NOMO-1 treated with DMSO at 0.1 percent for 48 hours (cell line): ENCODE data around the gene ADPGK.
"Not testable (repeated sequence)": the region's sequence is repeated elsewhere in the genome, so short reads cannot be mapped to it uniquely, and the experiment has no call there.

Experiments
- DNase-seq: peaks from one replicate; lab custom pipeline; 2025; ENCODE audit not compliant: unreplicated experiment; lab: John Stamatoyannopoulos, UW

Gene ADPGK

DNA sequence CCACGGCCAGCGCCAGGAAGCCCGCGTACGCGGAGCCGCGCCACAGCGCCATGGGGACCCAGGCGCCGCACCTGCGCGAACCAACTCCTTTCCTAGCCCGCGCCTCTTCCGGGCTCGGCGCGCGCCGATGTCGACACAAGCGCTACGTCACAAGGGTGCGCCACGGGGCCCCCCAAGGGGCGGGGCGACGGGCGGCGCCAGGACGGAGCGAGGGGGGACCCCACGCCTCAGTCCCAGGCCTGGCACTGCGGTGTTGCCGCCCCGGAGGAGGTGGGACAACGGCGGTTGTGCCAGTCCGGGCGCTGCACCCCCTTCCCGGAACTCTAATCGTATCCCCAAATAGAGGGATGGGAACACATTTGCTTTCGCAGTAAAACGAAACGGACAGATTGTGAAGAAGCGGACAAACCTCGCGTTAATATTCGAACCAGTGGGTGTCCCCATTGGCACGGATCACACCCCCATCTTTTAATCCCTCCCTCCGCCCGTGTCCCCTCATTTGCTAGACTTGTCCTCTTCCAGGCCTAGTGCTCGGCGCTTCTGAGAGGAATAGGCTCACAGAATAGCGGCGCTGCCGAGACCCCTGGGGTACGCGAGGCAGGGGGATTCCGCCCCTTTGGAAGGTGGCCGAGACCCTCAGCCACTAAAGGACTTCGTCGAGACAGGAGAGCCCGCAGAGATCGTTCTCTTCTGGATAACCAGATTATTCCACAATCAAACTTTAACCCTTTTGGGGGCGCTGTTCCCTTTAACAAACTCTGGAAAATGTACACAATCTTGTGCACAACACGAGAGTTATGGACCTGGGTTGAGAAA is at the start of gene ADPGK:
ADPGK (minus strand) TSS at position 119 of the 816 bp plus-strand sequence; CDS start at position 52, 67 bp downstream.
- peak; percentile 89 for DNase-seq

- DNase-seq = no peak
These were observed 43.7 kb upstream of the ADPGK start for GRCh38 chr15:72827226-72827625.

DNA sequence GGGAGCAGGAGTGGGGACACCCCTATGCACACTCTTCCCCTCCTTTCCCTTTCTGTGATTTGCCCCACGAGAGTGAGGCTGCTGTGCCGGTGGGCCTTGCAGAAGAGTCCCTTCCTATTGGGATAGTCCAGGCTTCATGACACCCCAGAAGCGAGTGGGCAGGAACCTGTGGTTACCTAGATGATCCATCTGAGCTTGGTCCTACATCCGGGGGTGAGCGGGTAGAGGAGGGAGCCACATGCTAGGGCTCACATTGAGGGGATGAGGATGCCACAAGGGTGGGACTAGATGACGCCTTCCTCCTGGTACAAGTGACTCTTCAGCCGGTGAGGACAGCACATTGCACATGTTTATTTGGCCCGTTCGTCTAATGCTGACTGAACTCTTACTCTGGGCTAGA is 43.1 kb upstream of the ADPGK start:
- DNase-seq = no peak

GRCh38 chr15:72825829-72826228 is 42.3 kb upstream of the ADPGK start:
- no peak for DNase-seq

DNA sequence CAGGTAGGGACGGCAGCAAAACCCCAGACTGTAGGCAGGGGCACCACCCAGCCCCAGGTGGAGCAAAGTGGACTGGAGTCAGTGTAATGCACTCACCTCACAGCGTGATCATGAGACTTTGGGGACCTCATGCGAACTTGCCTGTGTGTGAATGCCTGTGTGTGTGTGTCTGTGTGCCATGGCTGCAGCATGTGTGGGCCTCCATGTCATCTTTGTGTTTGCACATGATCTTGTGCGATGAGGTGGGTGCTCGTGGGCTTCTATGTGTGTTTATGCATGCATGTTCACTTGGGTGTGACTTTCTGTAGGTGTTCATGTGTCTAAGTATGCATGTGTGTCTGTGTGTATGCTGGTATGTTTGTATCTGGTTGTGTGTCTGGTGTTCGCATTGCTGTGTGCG is 41.2 kb upstream of the ADPGK start:
- no peak for DNase-seq

GRCh38 chr15:72824112-72824511 is 40.6 kb upstream of the ADPGK start:
- DNase-seq = no peak

GRCh38 chr15:72820278-72820677 is 36.7 kb upstream of the ADPGK start:
- DNase-seq = peak; percentile 78

- no peak for DNase-seq
These were observed 35.1 kb upstream of the ADPGK start for GRCh38 chr15:72818632-72819031.

- DNase-seq = no peak
These were observed 29.9 kb upstream of the ADPGK start for GRCh38 chr15:72813345-72814004.

DNA sequence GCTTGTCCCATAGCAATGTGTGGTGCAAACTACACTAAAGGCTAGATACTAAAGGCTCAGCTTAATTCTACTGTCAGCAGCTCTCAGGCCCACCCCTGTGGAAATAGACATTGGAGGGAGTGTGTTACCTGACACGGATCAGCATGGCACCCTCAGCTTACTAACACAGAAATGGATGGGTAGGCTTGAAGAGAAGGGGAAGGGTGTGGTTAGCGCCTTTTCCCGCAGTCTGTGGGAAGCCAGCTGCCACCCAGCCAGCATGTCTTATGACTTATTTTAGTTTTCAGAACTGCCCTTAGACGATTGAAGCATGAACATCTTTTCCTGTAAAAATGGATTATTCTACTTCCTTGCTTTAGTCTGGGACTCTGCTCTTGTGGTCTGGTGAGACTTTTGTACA is 25.8 kb upstream of the ADPGK start:
- DNase-seq = peak; percentile 5

DNA sequence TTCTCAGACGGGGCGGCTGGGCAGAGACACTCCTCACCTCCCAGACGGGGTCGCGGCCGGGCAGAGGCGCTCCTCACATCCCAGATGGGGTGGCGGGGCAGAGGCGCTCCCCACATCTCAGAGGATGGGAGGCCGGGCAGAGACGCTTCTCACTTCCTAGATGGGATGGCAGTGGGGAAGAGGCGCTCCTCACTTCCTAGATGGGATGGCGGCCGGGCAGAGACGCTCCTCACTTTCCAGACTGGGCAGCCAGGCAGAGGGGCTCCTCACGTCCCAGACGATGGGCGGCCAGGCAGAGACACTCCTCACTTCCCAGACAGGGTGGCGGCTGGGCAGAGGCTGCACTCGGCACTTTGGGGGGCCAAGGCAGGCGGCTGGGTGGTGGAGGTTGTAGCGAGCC is 23.8 kb upstream of the ADPGK start:
- DNase-seq = not testable (repeated sequence)

DNA sequence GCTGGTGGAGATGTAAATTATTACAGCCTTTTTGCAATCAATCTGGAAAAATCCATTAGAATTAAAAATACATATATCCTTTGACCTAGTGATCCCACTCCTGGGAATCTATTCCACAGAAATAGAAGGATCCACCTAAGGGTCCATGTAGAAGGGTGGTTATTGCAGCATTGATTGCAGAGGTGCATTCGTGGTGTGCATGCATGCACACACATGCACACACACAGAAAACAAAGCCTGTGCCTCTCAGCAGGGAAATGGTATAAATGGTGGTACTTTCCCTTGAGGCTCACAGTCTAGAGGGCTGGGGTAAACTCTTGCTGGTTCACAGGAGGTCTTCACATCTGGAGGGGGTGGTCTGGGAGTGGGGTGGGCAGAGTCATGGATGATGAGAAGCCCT is 19.4 kb upstream of the ADPGK start:
- no peak for DNase-seq

DNA sequence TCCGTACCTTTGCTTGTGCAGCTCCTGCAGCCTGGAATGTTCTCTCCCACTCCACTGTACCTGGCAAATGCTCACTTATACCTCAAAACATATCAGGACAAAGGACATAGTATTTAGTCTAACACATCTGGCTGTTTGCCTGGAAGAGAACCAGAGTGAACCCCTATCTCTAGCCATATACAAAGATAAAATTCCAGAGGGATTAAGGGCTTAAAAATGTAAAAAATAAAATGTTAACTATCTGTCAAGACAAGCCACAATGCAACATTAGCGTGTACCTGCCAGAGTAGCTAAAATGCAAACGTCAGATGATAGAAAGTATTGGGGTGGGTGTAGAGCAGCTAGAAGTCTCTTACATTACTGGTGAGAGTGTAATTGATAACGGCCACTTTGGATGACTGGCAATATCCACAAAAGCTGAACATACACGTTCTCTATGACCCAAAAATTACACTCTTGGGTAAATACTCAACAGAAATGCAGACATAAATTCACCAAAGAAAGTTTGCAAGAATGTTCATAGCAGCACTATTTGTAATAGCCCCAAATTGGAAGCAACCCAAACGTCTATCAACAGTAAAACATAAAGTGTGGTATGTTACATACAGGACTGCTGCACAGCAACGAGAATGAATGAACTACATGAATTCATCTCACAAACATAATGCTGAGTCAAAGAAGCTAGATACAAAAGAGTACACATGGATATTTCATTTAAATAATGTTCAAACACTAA is 18.2 kb upstream of the ADPGK start:
- DNase-seq = no peak

DNA sequence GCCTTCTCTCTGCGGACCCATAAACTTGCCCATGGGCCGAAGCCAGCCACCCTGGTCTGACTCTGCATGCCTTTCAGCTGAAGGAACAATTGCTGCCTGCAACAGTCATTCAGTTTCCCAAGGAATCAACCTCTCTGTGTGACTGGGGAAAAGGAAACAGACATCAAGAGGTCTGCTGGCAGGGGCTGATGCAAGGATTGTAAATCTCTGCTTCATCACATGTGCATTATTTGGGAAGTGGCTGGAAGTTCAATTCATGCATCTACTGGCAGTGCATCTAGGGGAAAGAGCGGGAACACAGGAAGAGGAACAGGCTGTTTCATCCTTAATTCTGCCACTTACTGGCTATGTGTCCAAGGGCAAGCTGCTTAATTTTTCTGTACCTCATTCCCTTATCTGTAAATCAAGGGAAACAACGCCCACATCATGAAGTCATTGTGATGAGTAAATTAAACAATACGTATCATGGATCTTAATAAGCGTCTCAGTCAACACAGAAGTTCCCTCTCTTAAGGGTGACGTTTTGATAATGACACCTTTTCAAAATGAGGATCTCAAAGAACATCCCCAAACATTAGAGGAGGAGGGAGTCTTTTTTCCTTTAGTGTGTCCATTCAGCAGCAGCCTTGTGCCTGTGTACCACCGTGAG is 17.4 kb upstream of the ADPGK start:
- DNase-seq = no peak

GRCh38 chr15:72797834-72798233 is 14.3 kb upstream of the ADPGK start:
- no peak for DNase-seq

DNA sequence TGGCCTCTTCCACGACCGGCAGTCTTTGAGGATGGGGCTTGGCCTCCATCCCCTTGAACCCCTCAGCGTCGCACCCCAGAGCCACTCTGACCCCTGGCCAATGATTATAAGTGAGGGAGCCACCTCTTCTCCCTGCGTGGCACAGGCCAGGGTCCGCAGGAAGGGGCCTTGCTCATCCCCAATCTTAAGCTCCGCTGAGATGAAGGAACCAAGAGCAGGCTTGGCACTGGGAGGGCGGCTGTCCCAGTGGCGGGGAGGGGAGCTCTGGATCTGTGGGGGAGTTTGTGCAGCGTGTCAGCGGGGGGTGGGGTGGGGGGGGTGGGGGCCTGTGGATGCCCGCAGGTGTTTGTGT is 13.8 kb upstream of the ADPGK start:
- no peak for DNase-seq

DNA sequence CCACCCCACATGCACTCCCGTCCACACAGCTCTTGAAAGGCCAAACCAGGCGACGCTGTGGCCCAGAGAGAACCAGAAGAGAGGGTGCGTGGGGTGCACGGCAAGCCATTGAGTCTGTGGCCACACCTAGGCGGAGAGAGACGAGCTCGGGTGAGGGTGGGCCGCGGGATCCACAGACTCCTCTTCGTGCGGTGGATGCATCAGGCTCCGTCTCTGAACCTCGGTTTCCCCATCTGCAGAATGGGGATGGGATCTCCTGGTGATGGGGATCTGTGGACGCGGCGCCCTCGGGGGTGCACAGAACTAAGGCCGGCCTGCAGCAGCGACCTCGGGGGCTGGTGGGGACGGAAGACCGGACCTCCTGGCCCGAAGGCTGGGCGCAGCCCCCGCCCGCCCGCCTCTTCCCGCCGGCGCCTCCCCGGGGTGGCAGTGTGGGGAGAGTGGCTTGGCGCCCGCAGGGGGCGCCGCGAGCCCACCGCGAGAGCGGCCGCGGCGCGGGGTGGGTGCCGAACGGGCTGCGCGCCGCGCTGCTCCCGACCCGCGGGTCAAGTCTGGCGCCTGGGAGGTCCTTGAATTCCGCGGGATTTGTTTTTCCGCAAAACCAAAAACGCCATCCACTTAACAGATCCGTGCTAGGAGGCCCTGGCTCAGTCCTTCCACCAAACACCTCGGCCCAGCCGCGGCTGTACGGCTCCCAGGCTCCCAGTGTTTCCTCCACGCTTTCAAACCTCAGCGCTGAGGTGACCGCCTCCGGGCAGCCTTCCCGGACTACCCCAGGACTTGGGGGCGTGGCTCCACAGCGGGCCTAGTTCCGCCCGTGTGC is 13.2 kb upstream of the ADPGK start:
- DNase-seq = peak; percentile 15

DNA sequence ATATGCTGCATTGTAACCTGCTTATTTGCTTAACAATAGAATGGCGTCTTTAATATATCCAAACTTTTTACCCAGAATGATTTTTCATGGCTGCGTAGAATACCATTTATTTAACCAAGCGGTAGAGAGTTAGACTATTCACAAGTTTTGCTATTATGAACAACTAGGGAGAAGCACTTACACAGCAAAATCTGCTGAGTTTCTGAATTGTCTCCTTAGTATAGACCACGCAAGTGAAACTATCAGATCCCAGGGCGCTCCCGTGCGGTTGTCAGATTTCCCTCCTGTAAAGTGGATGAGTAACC is 12.6 kb upstream of the ADPGK start:
- DNase-seq = no peak

DNA sequence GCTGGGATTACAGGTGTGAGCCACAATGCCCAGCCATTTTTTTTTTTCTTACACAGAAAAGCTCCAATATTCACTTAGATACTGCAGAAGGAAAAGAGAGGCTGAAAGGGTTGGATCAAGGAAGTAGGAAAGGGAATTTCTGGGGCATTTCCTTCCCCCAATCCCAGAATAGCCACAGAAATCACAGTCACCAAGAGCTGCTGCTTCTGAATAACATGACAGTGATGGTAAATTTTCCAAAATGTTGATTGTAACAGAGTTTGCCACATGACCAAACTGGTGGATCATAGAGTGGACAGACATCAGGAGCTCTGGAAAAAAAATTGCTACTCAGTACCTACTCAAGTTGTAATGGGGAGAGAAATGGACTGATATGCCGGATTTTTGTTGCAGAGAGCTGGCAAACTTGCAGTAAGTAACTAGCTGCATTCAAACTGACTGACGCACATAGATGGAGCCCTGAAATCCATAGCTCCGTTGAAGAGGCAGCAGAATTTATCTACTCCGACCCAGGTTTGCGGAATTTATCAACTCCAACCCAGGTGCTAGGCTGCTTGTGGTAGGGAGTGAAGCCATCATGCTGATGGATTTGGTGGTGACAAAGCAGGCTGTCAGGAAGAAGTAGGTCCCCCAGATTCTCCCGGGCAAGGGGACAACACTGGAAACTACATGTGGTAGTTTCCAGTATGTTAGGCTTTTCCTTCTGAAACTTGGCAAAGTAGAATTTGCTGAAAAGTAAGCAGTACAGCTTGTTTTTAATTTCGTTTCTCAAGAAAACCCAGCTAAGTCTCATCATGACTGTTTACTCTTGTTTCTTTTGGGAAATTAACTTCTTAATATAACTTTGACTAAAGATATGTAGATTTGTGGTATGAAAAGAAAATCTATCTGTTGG is 10.5 kb upstream of the ADPGK start:
- DNase-seq = no peak

- no peak for DNase-seq
These were observed 8.9 kb upstream of the ADPGK start for GRCh38 chr15:72792431-72792830.
